ENCODE results near the gene OR4F15.

OR4F15 gene

DNA sequence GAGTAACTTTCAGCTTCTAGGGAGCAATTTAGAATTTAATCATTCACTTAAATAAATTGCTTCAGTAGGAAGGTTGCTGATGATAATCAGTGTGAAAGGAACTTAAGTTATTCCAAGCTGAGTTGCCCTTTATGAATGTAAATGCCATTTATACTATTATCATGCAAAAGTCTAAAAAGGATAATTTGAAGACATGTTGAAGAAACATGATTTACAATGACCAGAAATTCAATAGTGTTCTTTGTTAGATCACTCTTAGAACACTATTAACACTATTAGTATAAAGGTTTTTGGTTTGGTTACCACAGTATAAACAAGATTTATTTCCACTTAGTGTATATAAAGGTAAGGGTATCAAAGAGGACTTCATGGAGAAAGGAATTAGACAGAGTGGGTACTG lies 7.1 kb upstream of the OR4F15 start:
- no peak for DNase-seq

GRCh38 chr15:101805605-101806345 lies 6.2 kb upstream of the OR4F15 start:
- no peak for DNase-seq

DNA sequence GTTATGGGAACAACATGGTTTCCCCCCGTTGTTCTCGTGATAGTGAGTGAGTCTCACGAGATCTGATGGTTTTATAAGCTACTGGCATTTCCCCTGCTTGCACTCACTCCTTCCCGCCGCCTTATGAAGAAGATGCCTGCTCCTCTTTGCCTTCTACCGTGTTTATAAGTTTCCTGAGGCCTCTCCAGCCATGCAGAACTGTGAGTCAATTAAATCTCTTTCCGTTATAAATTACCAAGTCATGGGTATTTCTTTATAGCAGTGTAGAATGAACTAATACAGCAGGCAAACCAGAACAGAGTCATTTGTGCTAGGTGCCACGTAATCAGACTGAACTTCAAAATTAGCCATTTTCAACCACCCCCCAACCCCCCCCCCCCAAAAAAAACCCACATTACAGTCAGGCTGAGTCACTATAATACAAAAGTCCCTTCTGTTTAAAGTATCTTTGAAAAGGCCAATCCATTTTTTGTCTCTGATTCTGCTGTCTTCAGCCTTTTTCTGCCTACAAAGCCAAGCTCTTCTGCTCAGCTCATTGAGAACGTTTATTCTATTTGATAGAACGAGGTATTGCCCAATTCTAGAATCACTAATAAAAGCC lies 4.6 kb upstream of the OR4F15 start:
- DNase-seq = no peak

GRCh38 chr15:101808201-101808600 lies 3.8 kb upstream of the OR4F15 start:
- DNase-seq = peak in 1 of 2 experiments; percentile 20

DNA sequence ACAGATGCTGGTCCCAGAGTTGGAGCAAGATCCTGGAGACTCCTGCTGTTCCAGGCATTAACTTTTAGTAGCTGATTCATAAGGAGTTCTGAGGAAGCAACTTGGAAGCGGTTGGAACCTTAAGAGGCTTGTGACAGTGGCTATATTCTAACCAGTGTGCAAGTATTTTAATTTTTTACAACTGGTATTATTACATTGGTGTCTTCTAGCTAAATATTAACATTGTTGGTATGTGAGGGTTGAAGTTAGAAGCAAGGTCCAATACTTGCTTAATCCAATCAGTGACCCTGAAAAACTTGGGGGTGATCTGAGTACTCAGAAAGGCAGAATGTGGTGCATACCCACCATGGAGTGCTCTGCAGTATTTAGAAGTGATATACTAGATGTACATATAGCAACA lies 1.5 kb upstream of the OR4F15 start:
- DNase-seq = no peak

DNA sequence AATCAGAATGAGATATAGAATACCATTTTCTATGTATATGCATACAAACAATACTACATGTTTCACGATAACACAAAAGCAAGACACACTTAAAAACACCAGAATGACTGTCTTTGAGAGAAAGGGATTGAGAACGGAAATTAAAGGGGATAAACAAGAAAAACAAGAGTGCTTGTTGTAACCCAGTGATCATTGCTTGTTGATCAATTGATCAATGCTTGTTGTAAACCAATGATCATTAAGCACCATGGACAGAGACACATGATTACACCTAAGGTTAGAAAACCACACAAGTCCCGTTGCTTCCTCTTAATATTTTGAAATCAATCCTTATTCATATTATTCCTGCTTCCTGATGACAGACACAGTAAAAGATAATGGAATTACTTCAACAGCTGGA lies 1.1 kb upstream of the OR4F15 start:
- no peak for DNase-seq

DNA sequence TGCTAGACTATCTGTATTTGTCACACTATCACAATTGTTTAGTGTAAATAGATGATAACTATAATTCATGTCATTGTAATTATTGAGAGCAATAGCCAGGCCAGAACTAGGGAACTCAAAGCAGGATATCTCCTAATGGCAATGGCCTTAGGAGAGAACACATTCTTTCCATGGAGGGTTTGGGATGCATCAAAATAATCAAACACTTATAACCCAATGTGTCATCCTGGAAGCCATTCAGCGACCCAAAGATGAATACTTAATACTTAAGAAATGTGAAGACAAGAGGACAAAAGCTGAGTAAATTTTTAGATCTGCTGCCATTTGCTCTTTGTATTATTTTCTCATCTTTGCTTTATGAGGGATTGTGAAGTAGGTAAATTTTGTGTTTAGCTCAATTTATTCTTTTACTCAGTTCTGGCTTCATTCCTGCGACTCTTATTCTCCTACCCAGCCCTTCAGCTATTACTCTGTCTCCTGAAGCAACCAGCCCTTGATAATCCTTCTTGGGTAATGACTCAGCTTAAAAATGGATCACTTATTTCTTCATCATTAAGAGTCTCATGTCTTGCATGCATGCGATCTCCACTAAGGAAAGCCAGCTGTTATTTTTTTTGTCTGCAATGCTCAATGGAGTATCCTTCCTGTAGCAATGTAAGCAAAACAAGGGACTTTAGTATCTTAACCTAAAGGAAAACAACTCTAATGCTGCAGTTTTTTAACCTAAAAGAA lies 2.0 kb downstream of the OR4F15 start:
- DNase-seq = no peak

- no peak for DNase-seq
Observed at GRCh38 chr15:101820781-101821180, 8.8 kb downstream of the OR4F15 start.

GRCh38 chr15:101827257-101827656 lies 15.3 kb downstream of the OR4F15 start:
- DNase-seq = no peak

DNA sequence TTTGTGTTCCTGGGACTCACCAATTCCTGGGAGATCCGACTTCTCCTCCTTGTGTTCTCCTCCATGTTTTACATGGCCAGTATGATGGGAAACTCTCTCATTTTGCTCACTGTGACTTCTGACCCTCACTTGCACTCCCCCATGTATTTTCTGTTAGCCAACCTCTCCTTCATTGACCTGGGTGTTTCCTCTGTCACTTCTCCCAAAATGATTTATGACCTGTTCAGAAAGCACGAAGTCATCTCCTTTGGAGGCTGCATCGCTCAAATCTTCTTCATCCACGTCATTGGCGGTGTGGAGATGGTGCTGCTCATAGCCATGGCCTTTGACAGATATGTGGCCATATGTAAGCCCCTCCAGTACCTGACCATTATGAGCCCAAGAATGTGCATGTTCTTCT lies 16.8 kb downstream of the OR4F15 start:
- DNase-seq = no peak

DNA sequence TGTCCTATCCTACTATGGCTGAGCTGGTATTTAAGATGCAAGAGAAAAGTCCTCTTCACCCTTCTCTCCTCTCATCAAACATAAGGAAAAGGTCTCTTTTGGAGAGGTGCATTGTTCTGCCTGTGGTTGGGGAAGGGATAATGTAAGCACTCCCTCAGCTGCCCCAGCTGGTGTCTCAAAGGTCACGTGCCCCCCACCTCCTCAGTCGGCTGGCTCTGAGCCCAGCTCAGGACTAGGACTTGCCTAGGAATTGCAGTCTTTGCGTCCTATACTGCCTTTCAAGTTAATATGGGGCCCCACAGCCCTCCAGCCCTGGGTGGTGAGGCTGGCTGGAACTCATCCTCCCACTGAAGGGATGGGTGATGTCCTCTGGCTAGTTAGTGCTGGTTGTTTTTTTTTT lies 29.7 kb downstream of the OR4F15 start:
- no peak for DNase-seq

- no peak for DNase-seq
Observed at GRCh38 chr15:101844916-101845315, 32.9 kb downstream of the OR4F15 start.

- no peak for DNase-seq
Observed at GRCh38 chr15:101852356-101852755, 40.4 kb downstream of the OR4F15 start.
